Vagina (tissue), 2 donors: ENCODE data around the gene AACS.

Experiments
- POLR2A ChIP-seq, 2 donors: fragments of 450-650 bp; IDR thresholded peaks; one replicate each; pipeline ENCODE4 v1.6.1; 2017; ENCODE audit warnings: antibody characterized with exemption in 2 of 2, mild to moderate bottlenecking in 2 of 2, moderate library complexity in 2 of 2
- POLR2AphosphoS5 ChIP-seq, 2 donors: sonication (generic); formaldehyde crosslinking; IDR thresholded peaks; one replicate each; pipeline ENCODE4 v1.9.0; 2017; ENCODE audit warnings: antibody characterized with exemption in 2 of 2, mild to moderate bottlenecking in 2 of 2, low read depth in 1 of 2; ENCODE audit not compliant: insufficient read depth in 1 of 2
- TF ChIP-seq, protein P1 (sequence below), 3 experiments: fragments of 450-650 bp in 2 of 3; fragments of 200-600 bp in 1 of 3; sonication (generic) in 1 of 3; IDR thresholded peaks; one replicate each; pipeline ENCODE4 v1.5.1; 2017 to 2019; ENCODE audit warnings: antibody characterized with exemption in 3 of 3, mild to moderate bottlenecking in 2 of 3, moderate library complexity in 2 of 3

DNA sequence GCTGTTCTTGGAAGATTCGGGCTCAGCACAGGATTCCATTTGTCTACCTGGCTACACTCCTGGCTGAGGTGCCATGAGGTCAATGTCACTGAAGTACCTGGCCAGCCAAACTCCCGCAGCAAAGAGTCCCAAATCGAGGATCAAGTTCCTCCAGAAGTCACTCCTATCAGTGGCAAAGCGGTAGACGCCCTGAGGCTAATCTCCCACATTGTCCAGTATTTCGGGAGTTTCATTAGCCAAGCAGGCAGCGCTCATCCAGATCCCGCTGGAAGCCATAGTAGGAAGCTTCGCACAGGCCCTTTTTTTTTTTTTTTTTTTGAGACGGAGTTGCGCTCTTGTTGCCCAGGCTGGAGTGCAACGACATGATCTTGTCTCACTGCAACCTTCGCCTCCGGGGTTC, 8.9 kb upstream of the AACS start:
- TF ChIP-seq POLR2A (IDR thresholded peaks at IDR 0.05), result no peak
- TF ChIP-seq, protein P1, sequence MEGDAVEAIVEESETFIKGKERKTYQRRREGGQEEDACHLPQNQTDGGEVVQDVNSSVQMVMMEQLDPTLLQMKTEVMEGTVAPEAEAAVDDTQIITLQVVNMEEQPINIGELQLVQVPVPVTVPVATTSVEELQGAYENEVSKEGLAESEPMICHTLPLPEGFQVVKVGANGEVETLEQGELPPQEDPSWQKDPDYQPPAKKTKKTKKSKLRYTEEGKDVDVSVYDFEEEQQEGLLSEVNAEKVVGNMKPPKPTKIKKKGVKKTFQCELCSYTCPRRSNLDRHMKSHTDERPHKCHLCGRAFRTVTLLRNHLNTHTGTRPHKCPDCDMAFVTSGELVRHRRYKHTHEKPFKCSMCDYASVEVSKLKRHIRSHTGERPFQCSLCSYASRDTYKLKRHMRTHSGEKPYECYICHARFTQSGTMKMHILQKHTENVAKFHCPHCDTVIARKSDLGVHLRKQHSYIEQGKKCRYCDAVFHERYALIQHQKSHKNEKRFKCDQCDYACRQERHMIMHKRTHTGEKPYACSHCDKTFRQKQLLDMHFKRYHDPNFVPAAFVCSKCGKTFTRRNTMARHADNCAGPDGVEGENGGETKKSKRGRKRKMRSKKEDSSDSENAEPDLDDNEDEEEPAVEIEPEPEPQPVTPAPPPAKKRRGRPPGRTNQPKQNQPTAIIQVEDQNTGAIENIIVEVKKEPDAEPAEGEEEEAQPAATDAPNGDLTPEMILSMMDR (IDR thresholded peaks at IDR 0.05), result no peak
- TF ChIP-seq POLR2AphosphoS5 (IDR thresholded peaks at IDR 0.05; ENCODE audit: insufficient read depth in 1 of 2, low read depth in 1 of 2), result no peak
